T47D (cell line): ENCODE results near the gene PHF21A.
"Not testable (repeated sequence)": the region's sequence is repeated elsewhere in the genome, so short reads cannot be mapped to it uniquely, and the experiment has no call there.

Source experiments
- DNase-seq, 2 experiments: peaks; one replicate each; pipeline versions ENCODE4 v3.0.0 to v3.0.0-alpha.2; 2011 to 2012; ENCODE audit warnings: low read depth in 1 of 2, low spot score in 1 of 2
- JUND ChIP-seq: IDR thresholded peaks from 2 replicates; pipeline ENCODE4 v1.6.1; 2012; ENCODE audit warnings: low read depth
- in situ Hi-C: cut with HindIII; loops from 2 replicates; pipeline ENCODE4 v1.10.0; 2016; ENCODE audit warnings: low sequenced_read_pairs, low pct_unique_long_range_greater_than_20kb

Gene PHF21A

DNA sequence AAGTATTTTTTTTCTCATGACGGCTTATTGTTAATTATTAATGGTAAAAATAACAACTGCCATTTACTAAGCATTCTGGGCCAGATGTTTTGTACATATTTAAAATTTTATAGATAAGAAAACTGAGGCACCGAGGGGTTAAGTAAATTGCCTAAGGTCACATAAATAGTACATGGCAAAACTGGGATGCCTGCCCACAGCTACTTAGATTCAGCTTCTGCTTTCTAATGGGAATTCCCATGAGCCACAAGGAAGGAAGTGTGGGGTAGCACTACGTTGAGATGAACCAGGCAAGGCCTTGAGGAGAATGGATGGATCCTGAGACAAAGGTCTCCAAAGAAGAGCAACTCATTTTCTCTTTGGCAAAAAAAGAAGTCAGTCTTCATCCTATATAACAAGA, 11.9 kb upstream of the PHF21A start:
- in situ Hi-C loops: no loop called here
- no peak for TF ChIP-seq JUND
- DNase-seq: no peak

DNA sequence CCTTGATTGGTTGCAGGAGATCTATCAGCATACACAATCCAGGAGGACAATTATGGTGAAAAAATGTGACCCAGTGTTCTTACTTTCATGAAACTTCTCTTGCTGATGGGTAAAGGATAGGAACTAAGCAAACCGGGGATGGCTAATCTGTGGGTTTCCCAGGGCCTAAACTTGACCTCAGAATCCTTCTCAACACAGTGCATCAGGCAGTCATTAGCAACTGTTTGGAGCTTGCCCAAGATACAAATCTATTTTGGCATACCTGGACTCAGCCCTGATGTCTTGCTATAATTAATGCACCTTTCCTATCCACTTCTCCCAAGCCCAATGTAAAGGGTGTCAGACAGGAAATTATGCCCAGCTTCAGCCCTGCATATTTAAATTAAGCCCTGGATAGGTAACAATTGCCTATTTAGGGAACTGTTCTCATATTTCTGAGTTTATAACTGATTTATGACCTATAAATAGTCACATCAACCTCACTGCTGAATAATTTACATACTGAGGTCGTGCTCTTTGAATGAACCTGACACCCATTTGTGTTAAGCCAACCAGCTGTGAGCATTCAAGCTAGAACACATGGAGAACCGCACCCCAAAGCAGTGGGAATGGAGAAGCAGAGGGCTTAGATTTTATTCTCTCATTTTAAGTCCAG, 9.2 kb upstream of the PHF21A start:
- in situ Hi-C loops: no loop called here
- no peak for DNase-seq
- no peak for TF ChIP-seq JUND

DNA sequence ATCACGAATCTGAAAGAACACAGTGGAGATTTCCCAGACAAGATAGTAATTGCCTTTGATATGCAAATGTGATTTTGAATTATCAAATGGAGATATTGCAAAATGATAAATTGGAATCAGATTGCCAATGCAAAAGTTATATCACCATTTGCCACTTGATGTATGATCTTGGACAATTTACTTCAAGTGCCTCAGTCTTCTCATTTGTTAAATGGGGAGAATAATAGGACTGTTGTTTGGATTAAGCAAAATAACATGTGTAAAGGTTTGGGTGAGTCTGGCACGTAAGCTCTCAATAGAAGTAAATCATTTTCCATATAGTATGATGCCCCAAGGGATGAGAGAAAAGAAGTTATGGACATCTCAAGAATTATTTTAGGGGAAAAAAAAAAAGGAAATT, 7.9 kb upstream of the PHF21A start:
- TF ChIP-seq JUND: no peak
- DNase-seq: no peak
- in situ Hi-C loops: no loop called here

DNA sequence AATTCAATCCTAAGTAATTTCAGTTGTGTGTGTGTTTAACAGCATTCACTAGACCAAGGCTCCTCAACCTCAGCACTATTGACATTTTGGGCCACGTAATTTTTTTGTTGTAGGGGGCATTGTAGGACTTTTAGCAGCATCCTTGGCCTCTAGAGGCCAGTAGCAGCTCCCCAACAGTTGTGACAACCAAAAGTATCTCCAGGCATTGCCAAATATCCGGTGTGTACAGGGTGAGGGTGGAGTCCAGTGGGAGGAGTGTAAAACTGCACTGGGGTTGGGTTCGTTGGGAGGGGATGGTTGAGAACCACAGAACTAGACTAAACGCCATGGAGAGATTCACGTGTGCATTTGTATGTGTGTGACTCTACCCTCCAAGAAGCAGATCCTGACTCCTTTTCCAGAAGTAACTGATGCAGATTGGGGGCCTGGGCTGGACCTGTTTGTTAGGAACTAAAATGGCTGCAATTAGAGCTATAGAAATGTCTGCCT, 5.9 kb upstream of the PHF21A start:
- in situ Hi-C loops: no loop called here
- TF ChIP-seq JUND: no peak
- DNase-seq: peak; percentile 49 to 90

DNA sequence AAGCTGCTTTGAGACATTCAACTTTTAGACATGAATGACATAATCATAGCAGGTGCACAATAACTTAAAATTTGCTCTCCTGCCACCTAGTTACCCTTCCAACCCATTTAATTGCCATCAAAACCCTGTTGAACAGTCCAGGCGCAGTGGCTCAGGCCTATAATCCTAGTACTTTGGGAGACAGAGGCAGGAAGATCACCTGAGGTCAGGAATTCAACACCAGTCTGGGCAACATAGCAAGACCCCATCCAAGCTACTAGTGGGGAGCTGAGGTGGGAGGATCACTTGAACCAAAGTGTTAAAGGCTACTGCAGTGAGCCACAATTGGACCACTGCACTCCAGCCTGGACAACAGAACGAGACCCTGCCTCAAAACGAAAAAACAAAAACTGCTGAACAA, 4.0 kb upstream of the PHF21A start:
- DNase-seq: no peak
- in situ Hi-C loops: no loop called here

DNA sequence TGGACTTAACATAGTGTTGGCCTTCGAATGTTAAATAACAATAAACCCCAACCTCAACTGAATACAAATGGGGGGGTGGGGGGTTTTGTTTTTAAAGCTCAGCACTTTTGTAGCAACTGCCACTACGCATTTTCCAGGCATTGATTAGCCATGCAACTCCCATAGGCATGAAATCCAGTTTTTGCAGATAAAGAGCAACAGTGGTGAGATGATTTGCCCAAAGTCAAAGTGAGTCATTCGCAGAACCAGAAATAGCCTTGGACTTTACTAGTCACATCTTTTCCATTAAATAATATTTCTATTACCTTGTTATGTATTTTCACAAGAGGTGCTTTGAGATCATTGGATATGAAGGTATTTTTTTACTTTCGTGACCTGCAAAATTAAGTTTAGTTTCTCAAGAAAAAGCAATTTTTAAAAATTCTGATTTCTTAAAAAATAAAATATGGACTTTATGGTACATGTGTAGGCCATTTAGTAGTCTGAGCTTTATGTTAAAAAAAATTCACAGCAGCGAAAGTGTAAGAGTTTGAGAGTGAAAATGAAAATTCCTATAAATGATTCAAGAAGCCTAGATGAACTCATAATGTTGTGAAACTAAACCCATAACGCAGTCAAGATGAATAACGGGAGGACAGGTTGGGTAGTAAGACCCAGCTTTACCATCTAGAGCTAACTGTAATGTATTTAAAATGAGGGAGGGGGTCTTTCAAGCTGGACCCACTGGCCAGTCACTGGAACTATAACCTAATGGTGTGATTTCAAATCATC, 1.9 kb upstream of the PHF21A start:
- DNase-seq: no peak
- TF ChIP-seq JUND: no peak
- in situ Hi-C loops: no loop called here

More for the DNA sequence above, 4.0 kb upstream of the PHF21A start:
- no peak for TF ChIP-seq JUND

DNA sequence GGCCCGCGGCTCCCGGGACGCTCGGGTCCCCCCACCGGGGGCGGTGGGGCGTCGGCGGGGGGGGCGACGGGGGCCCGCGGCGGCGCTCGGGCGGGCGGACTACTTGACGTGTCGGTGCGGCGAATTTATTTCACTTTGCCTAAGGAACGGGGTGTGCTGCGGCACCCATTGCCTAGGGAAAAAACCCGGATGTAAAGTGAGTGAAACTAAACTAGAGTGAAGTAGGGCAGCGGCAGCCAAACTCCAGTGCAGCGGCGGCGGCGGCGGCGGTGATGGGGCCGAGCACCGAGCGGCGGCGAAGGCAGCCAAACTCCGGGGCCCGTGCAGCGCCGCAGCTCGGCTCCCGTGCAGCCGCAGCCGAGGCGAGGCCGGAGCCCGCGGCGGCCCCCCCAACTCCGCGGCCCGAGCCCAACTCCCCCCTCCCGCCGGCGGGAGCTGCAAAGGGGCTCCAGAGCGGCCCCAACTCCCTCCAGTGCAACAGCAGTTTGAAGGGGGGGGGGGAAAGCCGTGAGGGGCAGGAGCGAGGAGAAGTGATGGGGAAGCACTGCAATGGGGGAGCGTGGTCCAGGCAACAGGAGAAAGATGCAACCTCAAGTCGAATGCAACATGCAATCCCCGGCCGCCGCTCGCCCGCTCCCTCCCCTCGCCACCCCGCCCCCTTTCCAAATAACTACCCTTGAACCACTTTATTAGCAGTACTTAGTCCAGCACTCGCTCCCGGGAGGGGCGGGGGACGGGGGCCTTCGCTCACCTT, 647 bp upstream of the PHF21A start:
- TF ChIP-seq JUND: no peak
- in situ Hi-C loops: no loop called here
- peak; percentile 69 to 95 for DNase-seq

DNA sequence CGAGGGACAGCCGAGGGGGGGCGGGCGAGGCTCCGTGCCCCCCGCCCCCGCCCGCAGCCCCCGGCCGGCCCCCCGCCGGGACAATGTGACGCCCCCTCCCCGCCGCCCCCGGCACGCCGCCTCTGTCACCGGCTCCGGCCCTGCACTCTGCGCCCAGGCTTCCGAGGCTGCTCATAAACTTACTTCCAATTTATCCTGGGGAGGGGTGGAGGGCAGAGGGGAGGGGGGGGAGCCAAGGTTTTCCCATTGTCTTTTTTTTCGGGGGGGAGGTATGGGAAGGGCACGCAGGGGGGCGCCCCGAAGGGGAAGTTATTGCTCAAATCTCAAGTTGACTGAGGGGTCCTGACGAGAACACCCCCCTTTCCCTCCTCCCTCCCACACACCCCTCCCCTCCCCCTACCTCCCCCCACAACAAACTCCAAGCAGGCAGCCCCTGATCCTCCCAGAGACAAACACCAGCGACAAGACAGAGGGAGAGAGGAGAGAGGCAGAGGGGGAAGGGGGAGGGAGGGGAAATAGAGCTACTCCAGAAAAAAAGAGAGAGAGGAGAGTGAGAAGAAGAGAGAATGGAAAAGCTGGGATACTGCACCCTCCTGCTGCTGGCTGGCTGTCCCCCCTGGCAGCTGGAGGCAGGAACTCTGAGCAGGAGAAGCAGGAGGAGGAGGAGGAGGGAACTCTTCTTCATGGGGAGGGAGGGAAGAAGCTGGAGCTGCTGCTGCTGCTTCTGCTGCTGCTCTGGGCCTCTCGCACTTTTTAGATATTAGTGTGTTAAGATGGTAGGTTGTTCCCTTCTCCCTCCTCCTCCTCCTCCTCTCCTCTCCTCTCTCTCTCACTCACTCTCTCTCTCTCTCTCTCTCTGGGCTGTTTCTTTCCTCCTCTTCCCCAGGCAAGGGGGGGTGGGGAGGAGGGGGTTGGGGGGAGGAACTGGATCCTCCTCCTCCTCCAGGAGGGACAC, 631 bp downstream of the PHF21A start:
- no peak for TF ChIP-seq JUND
- in situ Hi-C loops: no loop called here
- DNase-seq: peak; percentile 51 to 85

DNA sequence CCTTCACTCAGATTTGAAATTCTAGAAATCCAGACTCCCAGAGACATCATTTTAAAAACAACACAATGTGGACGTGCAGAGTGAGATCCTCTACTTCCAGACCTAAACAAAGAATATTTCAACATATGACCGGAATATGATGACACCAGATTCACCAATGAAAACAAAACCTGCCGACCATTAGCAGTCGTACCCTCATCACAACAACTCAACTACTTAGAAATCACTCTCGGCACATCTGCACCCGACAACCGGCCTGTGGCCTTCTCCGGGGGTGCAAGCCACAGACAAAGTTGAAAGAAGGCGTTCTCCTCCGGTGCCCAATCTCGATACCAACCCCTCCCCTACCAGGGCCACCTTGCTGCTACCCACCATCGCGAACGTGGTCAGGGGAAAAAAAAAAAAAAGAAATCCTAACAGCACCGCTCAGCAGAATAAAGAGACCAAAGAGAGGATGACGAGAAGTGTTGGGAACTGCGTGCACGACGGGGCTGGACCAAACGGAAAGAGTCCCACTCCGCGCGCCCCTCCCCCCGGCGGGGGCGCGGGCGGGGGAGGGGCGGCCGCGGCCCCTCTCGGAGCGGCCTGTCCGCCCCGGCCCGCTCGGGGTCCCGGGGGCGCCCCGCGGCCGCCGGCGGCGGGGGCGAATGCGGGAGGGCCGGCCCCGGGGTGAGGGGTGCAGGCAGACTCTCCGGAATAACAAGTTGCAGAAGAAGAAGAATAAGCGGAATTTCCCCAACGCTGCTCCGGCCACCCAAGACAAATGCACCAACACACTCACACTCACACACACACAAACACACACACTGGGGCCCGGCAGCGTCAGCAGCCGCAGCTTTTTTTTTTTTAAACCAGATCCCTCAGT, 1.7 kb downstream of the PHF21A start:
- peak in 1 of 2 experiments; percentile 54 for DNase-seq
- in situ Hi-C loops: no loop called here
- TF ChIP-seq JUND: no peak

DNA sequence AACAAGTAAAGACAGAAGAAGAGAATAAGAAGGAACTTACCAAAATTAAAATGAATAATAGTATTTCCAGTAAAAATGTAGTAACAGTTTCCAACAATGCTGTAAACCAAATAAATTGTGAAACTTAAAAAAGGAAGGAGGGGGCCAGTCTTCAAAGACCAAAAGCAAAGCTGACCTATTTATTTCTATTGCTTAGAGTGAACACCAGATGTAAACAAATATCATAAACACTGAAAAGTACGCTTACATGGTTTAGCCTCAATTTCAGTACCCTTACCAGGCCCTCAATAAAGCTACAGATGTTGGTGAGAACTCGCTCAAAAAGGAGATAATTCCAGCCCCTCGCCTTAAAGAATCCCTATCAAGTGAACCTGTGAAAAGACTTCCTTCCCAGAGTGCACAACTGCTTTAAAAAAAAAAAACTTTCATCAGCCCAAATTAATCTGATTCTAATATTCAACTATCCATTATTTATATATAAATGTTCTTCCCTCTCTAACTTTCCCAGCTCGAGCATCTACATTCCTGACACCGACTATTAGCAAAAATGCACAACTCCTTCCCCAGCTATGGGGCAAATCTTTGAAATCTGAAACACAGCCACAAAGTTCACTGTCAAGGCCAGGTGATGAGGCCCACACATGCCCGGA, 2.4 kb downstream of the PHF21A start:
- no peak for DNase-seq
- in situ Hi-C loops: no loop called here
- no peak for TF ChIP-seq JUND

DNA sequence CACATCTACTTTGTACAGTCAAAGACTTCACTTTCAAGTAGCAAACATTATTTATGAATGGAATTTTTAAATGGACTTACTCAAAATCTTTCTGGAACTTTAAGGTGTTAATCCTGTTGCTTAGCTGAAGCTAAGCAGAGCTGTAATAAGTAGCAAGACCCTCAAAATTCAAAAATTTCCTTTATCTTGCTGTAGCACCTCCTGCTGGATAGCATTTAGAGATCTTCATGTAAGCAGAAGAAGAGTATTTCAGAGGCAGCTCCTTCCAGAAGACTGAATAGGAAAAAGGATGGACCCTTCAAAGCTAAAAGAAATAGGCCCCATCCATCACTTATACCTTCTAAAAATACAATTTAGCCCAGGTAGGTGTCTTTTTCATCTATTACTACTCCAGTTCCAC, 3.4 kb downstream of the PHF21A start:
- no peak for DNase-seq
- TF ChIP-seq JUND: no peak
- in situ Hi-C loops: no loop called here

DNA sequence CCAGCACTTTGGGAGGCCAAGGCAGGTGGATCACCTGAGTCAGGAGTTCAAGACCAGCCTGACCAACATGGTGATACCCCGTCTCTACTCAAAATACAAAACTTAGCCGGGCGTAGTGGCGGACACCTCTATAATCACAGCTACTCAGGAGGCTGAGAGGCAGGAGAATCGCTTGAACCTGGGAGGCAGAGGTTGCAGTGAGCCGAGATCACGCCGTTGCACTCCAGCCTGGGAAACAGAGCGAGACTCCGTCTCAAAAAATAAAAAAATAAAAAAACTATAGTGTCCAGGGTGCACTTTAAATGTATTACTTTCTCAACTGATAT, 4.6 kb downstream of the PHF21A start:
- in situ Hi-C loops: not testable (repeated sequence)

More for the DNA sequence above, 4.6 kb downstream of the PHF21A start:
- DNase-seq: not testable (repeated sequence)
